Epithelial cell of esophagus (primary cell): ENCODE data around the gene MYO15B.

Source experiments
- DNase-seq: peaks from one replicate; pipeline ENCODE4 v3.0.0; 2010; ENCODE audit warnings: low read depth
- H3K4me3 ChIP-seq: 2 replicates; pipeline ENCODE4 v1.5.1; 2011; ENCODE audit warnings: mild to moderate bottlenecking, low read length, control low read depth
- TF ChIP-seq, protein P1 (sequence below): IDR thresholded peaks from 2 replicates; pipeline ENCODE4 v1.5.1; 2011; ENCODE audit warnings: low read depth, mild to moderate bottlenecking, low read length, control low read depth, inconsistent platforms; ENCODE audit not compliant: insufficient read depth; ENCODE audit errors: missing control alignments

Gene MYO15B

DNA sequence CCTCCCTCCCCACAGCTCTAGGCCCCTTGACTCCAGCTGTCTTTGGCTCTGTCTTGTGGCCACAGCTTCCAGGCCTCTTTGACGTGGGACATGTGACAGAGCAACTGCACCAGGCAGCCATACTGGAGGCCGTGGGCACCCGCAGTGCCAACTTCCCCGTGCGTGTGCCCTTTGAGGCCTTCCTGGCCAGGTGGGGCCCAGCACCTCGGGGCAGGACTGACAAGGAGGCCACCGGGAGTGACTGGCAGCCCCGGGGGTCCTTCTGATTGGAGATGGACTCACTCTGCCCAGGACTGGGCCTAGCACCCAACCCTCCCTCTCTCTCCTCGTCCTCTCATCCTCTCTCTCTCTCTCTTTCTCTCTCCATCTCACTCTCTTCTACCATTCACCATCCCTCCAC is 15.5 kb downstream of the MYO15B start:
- no peak for DNase-seq
- TF ChIP-seq, protein P1, sequence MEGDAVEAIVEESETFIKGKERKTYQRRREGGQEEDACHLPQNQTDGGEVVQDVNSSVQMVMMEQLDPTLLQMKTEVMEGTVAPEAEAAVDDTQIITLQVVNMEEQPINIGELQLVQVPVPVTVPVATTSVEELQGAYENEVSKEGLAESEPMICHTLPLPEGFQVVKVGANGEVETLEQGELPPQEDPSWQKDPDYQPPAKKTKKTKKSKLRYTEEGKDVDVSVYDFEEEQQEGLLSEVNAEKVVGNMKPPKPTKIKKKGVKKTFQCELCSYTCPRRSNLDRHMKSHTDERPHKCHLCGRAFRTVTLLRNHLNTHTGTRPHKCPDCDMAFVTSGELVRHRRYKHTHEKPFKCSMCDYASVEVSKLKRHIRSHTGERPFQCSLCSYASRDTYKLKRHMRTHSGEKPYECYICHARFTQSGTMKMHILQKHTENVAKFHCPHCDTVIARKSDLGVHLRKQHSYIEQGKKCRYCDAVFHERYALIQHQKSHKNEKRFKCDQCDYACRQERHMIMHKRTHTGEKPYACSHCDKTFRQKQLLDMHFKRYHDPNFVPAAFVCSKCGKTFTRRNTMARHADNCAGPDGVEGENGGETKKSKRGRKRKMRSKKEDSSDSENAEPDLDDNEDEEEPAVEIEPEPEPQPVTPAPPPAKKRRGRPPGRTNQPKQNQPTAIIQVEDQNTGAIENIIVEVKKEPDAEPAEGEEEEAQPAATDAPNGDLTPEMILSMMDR = no peak
- no peak overlapping the region for H3K4me3 ChIP-seq

GRCh38 chr17:75604034-75604695 is 16.6 kb downstream of the MYO15B start:
- TF ChIP-seq, protein P1 = no peak
- peak; percentile 47 for DNase-seq
- no peak overlapping the region for H3K4me3 ChIP-seq

GRCh38 chr17:75605790-75606189 is 18.2 kb downstream of the MYO15B start:
- H3K4me3 ChIP-seq = no peak overlapping the region
- DNase-seq = no peak
- TF ChIP-seq, protein P1 = no peak

GRCh38 chr17:75607086-75607485 is 19.5 kb downstream of the MYO15B start:
- no peak for DNase-seq
- TF ChIP-seq, protein P1 = no peak
- H3K4me3 ChIP-seq = no peak overlapping the region

GRCh38 chr17:75610103-75610984 is 22.7 kb downstream of the MYO15B start:
- TF ChIP-seq, protein P1 = no peak
- peak; percentile 19 for DNase-seq
- H3K4me3 ChIP-seq = no peak overlapping the region

- H3K4me3 ChIP-seq = no peak overlapping the region
- TF ChIP-seq, protein P1 = no peak
- DNase-seq = no peak
Measured at GRCh38 chr17:75611851-75612429, 24.3 kb downstream of the MYO15B start.
